NCI-H2029 (cell line): Measurements from ENCODE around the gene LIN9.
A peak's percentile ranks its signal among the peaks of the same experiment; 100 is the strongest.
"Not testable (repeated sequence)": the region's sequence is repeated elsewhere in the genome, so short reads cannot be mapped to it uniquely, and the experiment has no call there.

Experiments used
- DNase-seq: peaks from one replicate; lab custom pipeline; 2025; lab: John Stamatoyannopoulos, UW

LIN9 gene, protein sequence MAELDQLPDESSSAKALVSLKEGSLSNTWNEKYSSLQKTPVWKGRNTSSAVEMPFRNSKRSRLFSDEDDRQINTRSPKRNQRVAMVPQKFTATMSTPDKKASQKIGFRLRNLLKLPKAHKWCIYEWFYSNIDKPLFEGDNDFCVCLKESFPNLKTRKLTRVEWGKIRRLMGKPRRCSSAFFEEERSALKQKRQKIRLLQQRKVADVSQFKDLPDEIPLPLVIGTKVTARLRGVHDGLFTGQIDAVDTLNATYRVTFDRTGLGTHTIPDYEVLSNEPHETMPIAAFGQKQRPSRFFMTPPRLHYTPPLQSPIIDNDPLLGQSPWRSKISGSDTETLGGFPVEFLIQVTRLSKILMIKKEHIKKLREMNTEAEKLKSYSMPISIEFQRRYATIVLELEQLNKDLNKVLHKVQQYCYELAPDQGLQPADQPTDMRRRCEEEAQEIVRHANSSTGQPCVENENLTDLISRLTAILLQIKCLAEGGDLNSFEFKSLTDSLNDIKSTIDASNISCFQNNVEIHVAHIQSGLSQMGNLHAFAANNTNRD

DNA sequence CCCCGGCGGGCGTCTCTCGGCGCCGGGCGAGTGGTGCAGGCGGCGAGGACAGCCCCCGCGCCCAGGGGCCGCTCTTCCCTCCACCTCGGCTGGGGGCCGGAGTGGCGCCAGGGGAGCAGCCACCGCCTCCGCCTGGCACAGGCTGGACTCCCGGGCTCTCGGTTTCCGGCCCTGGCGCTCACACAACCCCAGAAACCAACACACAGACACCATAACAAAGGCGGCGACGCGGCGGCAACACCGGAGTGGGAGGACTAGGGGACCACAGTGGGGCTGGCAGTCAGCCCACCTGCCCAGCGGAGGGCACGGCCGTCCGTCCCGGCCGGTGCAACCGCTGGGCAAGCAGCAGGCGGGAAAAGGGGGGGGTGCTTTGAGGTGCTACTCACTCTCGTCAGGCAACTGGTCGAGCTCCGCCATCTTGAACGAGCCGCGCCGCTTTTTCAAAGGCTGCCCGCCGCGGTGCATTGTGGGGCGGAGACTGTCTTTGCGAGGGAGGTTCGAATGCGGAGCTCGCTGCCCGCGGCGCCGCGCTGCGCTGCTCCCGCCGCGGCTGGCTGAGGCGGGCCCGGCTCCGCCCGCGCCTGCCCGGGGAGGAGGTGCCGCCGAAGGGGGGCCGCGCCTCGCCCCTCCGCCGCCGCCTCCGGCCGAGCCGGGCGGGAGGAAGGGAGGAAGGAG, at the start of gene LIN9:
LIN9 (minus strand) TSS at position 442 of the 675 bp plus-strand sequence; CDS start at position 417, 25 bp downstream.
- DNase-seq = peak; percentile 65

DNA sequence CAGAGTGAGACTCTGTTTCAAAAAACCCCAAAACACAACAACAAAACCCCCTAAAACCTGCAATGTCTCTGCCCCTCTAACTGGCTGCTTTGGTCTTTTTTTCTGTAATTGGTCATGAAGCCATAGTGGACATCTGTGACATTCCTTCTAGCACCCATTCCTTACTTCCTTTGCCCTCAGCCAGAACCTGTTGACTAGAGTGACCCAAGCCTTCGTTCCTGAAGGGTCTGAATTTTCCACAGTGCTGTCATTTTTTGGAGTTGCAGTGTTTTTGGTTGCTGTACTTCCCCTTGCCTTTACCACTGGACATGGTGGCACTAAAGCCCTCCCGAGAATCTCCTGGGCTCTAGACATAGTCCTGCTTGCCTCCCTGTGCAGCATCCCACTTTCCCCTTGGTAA, 48.5 kb upstream of the LIN9 start:
- no peak for DNase-seq

DNA sequence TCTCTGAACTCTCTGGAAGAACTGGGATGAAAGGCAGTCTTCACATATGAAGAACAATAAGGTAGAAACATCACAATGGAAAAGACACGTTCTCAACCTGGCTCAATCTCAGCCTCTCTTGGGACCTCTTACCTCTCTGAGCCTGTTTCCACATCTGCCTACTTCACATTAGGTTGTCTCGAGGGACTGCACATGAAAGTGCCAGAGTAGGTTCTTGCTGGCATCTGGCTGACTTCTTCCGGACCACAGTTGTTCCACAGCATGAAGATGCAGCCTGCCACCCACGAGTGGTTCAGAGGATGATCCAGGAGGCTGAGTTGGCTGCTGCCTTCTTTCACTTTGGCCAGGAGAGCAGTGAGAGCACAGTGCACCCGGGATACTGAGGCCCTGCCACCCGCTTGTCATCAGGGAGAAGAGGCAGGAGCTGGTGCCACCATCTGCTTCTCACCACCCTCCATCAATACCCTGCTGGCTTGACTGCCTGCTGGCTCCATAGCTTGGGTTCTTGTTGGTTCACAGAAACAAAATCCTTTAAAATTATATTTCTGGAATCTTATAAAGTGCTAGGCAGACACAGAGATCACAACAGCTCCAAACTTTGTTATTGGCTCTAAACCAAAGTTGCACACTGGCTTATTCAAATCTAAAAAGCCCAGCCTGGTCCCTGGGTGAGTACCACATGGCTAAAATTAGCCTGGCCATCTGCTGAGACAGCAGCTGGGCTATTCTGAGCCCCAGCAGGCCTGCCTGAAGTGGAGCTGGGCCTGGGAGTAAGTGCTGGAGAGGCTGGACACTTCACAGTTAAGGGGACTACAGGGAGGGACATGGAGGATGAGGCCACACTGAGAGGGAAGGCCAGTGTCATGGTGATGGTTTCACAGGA, 46.9 kb upstream of the LIN9 start:
- DNase-seq = no peak

DNA sequence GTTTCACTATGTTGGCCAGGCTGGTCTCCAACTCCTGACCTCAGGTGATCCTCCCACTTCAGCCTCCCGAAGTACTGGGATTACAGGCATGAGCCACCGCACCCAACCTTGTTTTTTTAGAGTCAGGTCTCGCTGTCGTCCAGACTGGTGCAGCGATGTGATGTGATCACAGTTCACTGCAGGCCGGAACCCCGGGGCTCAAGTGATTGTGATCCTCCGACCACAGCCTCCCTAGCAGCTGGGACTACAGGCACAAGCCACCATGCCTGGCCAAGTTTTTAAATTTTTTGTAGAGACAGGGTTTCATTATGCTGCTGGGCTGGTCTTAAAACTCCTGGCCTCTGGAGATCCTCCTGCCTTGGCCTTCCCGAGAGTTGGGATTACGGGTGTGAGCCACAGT, 46.1 kb upstream of the LIN9 start:
- DNase-seq = no peak

DNA sequence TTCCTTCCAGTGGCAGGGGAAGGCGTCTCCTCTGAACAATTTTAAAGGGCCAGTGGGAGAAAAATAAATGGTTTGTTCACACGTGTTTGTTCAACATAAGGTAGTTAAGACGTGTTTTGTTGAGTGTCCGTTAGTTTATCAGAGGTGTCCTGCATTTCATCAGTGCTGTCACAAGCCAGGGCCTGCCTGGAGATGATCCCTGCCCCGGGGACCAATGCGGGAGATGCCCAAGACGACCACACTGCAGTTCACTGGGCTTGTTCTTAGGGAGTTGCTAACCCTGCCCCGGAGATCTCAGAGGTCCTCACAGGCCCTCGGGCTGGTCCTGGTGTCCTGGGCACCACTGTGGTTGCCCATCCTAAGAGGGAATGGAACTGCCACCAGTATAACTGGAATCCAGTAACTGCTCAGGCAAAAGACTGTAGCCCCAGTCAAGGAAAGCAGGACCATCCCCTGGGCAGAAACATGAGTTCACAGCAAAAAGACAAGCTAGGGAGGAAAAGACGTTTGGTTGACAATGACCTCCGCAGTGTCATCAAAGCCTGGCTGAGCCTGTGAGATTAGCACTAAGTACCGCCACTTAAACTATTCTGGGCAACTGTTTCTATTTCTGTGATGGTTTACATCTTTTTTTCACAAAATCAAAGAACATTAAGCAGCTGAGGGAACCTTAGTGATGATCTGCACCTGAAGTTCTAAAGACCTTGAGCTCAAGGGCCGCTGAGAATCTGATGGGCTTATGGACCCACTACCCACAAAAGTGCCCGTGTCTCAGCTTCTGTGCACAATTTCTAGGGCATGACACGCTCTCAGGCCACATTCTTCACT, 44.9 kb upstream of the LIN9 start:
- no peak for DNase-seq

DNA sequence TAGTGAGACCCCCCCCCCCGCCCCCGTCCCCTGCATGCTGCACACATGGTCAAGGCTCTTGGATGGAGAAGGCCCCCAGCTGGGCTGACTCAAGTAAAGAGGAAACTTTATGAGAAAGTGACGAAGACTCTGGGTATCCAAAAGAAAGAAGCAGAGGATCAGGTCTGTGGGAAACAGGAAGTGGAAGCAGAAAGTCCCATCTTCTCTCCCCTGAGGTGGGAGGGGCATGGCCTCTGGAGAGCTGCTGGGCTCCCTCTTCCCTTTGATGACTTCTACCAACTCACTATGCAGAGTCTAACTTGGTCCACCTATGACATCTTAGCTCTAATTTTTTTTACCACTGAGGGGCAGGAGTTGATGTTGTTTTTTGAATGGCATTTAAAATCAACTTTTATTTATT, 42.7 kb upstream of the LIN9 start:
- DNase-seq = no peak

DNA sequence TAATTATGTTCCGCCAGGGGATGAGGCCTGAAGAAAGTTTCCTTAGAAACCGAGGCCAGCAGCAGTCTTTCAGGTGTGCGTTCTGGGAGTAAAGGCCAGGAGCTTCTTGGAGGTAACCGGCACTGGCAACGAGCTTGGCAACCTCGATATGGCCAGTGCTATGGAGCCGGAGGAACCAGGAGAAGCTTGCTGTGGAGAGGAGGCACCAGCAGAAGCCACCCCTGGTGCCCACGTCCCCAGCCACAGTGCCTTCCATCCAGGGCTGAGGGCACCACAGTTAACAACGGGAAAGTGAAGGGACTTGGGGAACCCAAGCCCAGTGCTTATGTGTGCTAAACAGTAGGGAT, 41.5 kb upstream of the LIN9 start:
- DNase-seq = no peak

DNA sequence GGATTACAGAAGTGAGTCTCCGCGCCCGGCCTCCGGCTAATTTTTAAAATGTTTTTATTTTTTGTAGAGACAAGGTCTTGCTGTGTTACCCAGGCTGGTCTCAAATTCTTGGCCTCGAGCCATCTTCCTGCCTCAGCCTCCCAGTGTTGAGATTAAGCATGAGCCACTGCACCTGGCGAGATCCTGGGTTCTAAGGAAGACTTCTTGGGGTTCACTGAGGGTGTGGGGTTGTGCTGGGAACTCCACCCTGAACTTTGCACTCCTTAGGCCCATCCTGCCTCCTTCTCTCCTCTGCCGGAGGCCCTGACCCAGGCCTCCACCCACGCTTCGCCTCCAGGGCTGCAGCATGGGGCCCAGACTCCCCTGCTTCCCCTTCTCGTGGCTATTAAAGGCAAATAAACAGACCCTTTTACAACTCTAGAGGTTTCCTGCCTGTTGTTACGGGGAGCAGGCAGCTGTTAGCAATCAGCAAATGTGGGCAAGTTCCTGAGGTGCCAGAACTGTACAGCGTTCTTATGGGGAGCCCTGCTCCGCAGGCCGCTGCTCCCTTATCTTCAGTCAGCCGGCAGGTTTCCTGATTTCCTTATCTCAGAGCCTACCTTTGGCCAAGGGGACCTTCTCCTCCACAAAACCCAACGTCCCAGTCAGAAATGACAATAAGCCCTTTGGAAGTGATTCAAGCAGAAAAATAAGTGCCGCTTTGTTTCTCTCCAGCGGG, 41.0 kb upstream of the LIN9 start:
- DNase-seq = no peak

DNA sequence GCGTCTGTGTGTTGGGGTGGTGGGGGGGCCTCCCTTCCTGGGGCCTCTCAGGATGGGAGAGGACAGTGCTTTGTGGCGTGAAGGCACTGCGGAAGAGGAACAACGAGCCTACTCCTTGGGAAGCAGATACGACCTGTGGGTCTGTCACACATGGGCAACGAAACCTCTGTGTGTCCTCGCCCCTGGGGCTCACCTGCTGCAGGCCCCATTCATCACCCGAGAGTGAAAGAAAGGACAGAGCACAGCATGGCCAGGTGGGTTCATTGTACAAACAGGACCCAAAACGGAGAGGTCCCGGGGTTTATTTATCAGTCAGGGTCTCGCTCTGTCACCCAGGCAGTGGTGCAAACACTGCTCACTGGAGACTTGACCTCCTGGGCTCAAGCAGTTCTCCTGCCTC, 40.1 kb upstream of the LIN9 start:
- no peak for DNase-seq

DNA sequence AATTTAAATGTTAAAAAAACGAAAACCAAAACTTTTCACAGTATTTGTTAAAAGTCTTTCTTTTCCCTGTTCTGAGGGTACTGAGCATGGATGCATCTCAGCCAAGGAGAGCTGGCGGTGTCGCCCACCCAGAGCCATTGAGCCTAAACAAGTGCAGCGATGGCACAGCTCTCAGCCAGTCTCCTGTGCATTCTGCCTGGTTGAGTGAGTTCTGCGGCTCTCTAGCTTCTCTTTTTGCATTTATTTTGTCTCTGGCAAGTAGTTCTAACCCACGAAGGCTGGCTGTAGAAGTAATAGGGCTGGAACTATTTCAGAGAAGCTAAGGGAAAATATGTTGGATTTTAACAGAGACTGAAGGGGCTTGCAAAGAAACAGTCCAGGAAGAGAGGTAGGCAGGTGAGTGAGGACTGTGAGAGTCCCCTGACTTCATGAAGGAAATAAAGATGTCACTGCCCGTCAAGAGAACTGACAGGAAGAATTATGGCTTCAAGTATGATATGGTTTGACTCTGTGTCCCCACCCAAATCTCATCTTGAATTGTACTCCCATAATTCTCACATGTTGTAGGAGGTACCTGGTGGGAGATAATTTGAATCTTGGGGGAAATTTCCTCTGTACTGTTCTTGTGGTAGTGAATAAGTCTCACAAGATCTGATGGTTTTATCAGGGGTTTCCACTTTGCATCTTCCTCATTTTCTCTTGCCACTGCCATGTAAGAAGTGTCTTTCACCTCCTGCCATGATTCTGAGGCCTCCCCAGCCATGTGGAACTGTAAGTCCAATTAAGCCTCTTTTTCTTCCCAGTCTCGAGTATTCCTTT, 35.7 kb upstream of the LIN9 start:
- no peak for DNase-seq

DNA sequence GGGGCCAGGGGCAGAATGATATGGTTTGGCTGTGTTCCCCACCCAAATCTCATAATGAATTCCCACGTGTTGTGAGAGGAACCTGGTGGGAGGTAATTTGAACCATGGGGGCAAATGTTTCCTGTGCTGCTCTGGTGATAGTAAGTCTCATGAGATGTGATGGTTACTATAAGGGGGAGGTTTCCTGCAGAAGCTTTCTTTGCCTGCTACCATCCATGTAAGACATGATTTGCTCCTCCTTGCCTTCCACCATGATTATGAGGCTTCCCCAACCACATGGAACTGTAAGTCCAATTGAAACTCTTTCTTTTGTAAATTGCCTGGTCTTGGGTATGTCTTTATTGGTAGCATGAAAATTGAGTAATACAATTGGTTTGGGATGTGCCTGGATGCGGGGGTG, 33.7 kb upstream of the LIN9 start:
- DNase-seq = no peak

DNA sequence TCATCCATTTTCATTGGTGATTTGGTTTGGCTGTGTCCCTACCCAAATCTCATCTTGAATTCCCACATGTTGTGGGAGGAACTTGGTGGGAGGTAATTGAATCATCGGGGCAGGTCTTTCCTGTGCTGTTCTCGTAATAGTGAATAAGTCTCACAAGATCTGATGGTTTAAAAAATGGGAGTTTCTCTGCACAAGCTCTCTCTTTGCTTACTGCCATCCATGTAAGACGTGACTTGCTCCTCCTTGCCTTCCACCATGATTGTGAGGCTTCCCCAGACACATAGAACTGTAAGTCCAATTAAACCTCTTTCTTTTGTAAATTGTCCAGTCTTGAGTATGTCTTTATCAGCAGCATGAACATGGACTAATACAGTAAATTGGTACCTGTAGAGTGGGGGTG, 31.1 kb upstream of the LIN9 start:
- DNase-seq = not testable (repeated sequence)

DNA sequence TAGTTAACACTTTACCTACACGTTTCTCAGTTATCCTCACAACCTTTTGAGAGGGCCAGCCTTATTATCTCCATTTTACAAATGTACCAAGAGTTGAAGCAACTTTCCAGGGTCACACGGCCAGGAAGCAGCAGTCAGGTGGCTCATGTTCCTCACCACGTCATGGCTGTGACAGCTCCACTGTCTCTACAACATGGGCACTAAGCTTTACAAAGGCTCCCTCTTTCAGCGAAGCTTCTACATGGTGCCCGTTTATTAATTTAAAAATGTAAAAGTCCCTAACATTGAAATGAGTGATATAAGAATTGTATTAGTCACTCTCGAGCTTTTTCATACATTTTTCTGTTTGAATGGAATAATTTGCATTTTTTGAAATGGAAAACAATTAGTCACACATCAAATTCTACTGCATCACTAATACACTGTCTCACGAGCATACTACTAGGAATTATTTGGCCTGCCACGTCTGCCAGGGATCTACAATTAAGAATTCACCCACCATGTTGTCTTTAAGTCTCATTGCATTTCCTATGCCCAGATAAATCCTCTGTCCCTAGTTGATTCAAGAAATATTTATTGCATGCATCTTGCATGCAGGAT, 28.4 kb upstream of the LIN9 start:
- DNase-seq = no peak

DNA sequence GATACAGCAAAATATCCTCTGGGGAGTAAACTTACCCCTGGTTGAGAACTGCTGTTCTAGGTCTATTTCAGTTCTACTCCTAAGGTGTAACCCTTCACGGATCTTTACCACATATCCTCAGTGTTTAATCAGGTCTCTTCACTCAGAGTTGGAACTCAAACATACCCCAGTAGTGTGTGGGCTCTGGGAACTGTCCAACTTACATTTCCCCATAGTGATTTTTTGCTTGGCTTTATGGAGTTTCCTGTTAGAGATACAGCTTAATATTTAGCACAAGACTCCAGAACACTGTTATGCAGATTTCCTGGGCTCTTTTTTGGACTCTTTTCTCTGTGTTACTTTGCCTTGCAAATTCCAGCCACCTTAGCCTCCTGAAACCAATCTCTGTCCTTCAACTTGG, 26.7 kb upstream of the LIN9 start:
- DNase-seq = no peak

DNA sequence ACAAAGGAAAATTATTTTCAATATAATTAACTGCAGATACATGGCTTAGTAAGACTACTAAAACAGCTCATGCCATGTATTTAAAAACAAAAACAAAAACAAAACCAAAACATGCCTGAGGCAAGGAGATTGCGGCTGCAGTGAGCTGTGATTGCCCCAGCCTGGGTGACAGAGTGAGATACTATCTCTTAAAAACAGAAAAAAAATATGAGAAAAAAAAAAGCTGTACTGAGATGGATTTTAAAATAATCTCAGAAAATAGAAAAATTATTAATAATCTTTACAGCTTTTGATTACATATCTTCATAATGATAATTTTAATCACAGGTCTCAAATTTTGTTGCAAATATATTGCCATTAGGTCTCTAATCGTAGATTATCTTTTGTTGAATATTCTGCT, 24.0 kb upstream of the LIN9 start:
- DNase-seq = no peak

DNA sequence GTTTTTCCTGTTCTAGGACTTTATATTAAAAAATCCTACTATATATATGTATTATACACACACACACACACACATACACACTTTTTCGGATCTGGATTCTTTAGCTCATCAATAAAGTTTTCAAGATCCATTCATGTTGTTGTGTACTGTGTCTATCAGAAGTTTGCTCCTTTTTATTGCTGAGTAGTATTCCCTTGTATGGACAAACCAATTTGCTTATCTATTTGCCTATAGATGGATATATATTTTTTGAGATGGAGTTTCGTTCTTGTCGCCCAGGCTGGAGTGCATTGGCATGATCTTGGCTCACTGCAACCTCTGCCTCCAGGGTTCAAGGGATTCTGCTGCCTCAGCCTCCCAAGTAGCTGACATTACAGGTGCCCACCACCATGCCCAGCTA, 20.3 kb upstream of the LIN9 start:
- DNase-seq = no peak

DNA sequence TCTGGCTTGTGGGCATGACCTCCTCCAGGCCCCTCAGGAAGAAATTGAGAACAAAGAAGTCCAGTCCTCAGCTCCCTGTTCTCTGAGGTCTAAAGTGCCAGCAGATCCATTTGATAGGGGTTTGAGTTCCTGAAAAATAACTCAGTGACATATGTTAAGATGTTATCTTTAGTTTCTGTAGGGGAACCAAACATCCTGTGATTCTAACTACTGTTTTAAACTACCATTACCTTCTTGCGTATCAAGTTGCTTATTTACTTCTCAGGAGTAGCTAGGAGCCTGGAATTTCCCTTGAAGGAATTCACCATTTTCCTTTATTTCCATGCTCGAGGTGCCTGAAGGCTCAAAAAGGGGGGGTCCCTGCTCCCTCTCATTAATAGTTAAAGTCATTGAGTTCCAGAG, 18.8 kb upstream of the LIN9 start:
- no peak for DNase-seq

DNA sequence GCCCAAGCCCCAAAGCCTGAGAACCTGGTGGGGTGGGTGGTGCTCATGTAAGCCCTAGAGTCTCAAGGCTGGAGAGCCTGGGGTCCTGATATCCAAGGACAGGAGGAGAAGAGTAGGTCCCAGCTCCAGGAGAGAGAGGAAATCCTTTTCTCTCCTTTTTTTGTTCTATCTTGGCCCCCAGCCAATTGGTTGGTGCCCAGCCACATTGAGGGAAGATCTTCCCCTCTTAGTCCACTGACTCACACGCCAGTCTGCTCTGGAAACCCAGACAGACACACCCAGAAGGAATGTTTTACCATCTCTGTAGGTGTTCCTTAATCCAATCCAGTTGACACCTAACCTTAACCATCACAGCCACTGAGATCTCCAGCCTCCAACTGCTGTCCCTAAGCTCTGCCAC, 16.2 kb upstream of the LIN9 start:
- no peak for DNase-seq

DNA sequence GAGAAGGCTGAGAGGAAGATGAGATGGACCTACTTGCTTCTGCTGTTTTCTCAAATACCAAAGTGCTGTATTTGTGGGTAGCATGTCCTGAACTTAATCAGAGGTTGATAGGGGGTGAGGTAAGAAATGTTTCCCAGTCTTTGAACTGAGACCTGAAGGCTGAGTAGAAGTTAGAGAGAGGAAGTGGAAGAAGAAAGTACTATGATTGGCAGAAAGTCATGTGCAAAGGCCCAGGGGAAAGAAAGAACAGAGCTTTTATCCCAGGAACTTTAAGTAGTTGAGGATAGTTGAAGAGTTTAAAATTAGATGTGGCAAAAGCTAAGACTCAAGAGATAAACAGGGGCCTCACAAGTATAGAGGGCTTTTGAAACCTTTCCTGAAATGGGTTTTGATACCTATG, 15.5 kb upstream of the LIN9 start:
- DNase-seq = no peak

DNA sequence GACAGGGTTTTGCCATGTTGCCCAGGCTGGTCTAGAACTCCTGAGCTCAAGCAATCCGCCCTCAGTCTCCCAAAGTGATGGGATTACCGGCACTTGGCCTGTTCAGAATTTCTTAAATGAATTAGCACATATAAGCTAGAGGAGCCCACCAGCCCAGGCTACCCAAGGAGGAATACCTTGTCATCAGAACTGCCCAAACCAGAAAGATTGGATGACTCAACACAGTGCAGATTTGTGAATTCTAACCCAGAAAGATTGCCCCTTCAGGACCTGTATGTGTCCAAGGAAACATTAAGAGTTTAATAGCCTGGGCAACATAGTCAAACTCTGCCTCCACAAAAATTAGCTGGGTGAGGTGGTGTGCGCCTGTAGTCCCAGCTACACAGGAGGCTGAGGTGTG, 14.0 kb upstream of the LIN9 start:
- DNase-seq = no peak
